ENCODE data around the gene GRN.
A peak's percentile ranks its signal among the peaks of the same experiment; 100 is the strongest.
"Not testable (repeated sequence)": the region's sequence is repeated elsewhere in the genome, so short reads cannot be mapped to it uniquely, and the experiment has no call there.

GRN gene

GRCh38 chr17:44346064-44346844 is 1.2 kb downstream of the GRN start:
- no peak for DNase-seq (ENCODE audit: low read depth, low spot score)

- DNase-seq (ENCODE audit: low read depth, low spot score), result not testable (repeated sequence)
These were observed 2.3 kb downstream of the GRN start for GRCh38 chr17:44347206-44348055.

- no peak for DNase-seq (ENCODE audit: low read depth, low spot score)
These were observed 3.3 kb downstream of the GRN start for GRCh38 chr17:44348234-44348987.

GRCh38 chr17:44348988-44349364 is 3.9 kb downstream of the GRN start:
- DNase-seq (ENCODE audit: low read depth, low spot score), result no peak

- DNase-seq (ENCODE audit: low read depth, low spot score), result no peak
These were observed 4.5 kb downstream of the GRN start for GRCh38 chr17:44349553-44350070.

- DNase-seq (ENCODE audit: low read depth, low spot score), result peak; percentile 80
These were observed 5.7 kb downstream of the GRN start for GRCh38 chr17:44350733-44351226.

- DNase-seq (ENCODE audit: low read depth, low spot score), result no peak
These were observed 6.4 kb downstream of the GRN start for GRCh38 chr17:44351464-44351863.

- no peak for DNase-seq (ENCODE audit: low read depth, low spot score)
These were observed 7.1 kb downstream of the GRN start for GRCh38 chr17:44351961-44352827.

- DNase-seq (ENCODE audit: low read depth, low spot score), result no peak
These were observed 7.9 kb downstream of the GRN start for GRCh38 chr17:44352828-44353671.

- DNase-seq (ENCODE audit: low read depth, low spot score), result peak; percentile 42
These were observed 8.7 kb downstream of the GRN start for GRCh38 chr17:44353672-44354331.

GRCh38 chr17:44354582-44355561 is 9.8 kb downstream of the GRN start:
- DNase-seq (ENCODE audit: low read depth, low spot score), result peak; percentile 41

- DNase-seq (ENCODE audit: low read depth, low spot score), result no peak
These were observed 10.6 kb downstream of the GRN start for GRCh38 chr17:44355642-44356099.

GRCh38 chr17:44356241-44356640 is 11.1 kb downstream of the GRN start:
- DNase-seq (ENCODE audit: low read depth, low spot score), result no peak

- DNase-seq (ENCODE audit: low read depth, low spot score), result no peak
These were observed 13.0 kb downstream of the GRN start for GRCh38 chr17:44358066-44358465.

GRCh38 chr17:44359006-44359405 is 13.9 kb downstream of the GRN start:
- no peak for DNase-seq (ENCODE audit: low read depth, low spot score)

GRCh38 chr17:44359458-44360143 is 14.5 kb downstream of the GRN start:
- DNase-seq (ENCODE audit: low read depth, low spot score), result no peak

GRCh38 chr17:44360144-44360533 is 15.0 kb downstream of the GRN start:
- DNase-seq (ENCODE audit: low read depth, low spot score), result no peak
